ENCODE measurements around the gene STK38L.

The STK38L gene

DNA sequence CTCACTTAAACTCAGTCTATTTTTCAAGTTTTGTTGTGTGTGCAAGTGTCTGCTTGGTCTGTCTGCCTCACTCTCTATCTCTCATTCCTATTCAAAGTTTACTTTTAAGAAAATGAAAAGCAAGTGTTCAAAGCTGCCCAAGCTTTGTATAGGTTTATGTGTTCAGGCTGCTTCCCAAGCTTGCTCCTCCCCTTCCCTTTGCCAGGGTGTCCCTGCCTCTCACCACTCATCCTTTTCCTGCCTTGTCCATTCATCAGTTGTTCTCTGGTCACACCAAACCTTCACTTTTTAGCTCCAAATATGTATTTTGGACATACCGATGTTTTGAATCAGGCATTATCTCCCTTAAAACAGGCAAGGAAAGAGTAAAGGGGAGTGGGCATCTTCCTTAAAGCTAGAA lies 41.3 kb downstream of the STK38L start:
- Histone ChIP-seq H3K4me1 (peaks cover 6% of the 10 kb centered on the region), H3K9me3 (no peaks in the 10 kb centered on the region), H3K27me3 (no peaks in the 10 kb centered on the region), H3K4me2 (no peak overlapping the region), H3K27ac (no peak overlapping the region), H3K36me3 (no peaks in the 10 kb centered on the region), H3K4me3 (no peak overlapping the region), H4K20me1 (no peaks in the 10 kb centered on the region; the same call in 1 of the 2 replicates), H3K9ac (no peak overlapping the region)
- TF ChIP-seq Cebpa-rat (IDR thresholded peaks at IDR 0.05) = no peak

- no peaks in the 10 kb centered on the region for H3K36me3 ChIP-seq
- no peaks in the 10 kb centered on the region for H3K27me3 ChIP-seq
- H3K9me3 ChIP-seq = no peaks in the 10 kb centered on the region
- H3K4me3 ChIP-seq = no peak overlapping the region
- H3K4me2 ChIP-seq = no peak overlapping the region
- no peak overlapping the region for H3K9ac ChIP-seq
- no peak overlapping the region for H3K27ac ChIP-seq
- H4K20me1 ChIP-seq = no peaks in the 10 kb centered on the region; the same call in 1 of the 2 replicates
- no peak for TF ChIP-seq Cebpa-rat (IDR thresholded peaks at IDR 0.05)
- H3K4me1 ChIP-seq = peaks cover 5% of the 10 kb centered on the region
These were observed 45.3 kb downstream of the STK38L start for GRCh38 chr12:27289414-27289813.

DNA sequence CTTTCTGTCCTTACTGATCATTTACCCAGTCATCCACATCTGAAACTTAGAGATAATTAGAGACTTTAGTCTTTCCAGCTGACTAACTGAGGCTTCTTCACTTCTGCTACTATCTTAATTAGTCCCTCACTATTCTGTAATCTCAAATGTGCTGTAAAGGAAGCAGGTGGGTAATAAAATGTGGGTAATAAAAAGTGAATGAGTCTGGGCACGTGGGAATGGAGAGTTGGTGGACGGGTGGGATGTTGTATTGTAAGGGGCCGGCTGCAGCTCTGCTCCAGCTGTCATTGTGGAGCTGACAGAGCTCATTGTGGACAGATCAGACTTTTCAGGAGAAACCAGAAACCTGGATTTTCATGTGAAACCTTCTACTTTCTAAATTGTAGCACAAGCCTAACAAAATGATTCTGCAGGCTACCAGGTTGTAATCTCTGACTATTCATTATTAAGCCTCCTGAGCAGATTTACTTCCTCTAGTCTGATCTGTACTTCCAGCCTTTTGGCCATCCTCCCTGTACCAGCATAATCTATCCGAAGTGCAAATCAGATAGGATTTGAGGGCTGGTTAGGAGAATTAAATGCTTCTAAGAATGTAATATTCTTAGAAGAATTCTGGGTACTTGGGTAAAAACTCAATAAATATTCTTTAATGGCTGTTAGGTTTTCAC lies 46.5 kb downstream of the STK38L start:
- H3K4me2 ChIP-seq = no peak overlapping the region
- no peaks in the 10 kb centered on the region for H3K4me1 ChIP-seq
- H3K4me3 ChIP-seq = no peak overlapping the region
- H3K27me3 ChIP-seq = no peaks in the 10 kb centered on the region
- no peak overlapping the region for H3K27ac ChIP-seq
- no peaks in the 10 kb centered on the region for H3K9me3 ChIP-seq
- H4K20me1 ChIP-seq = no peaks in the 10 kb centered on the region; the same call in 1 of the 2 replicates
- no peak for TF ChIP-seq Cebpa-rat (IDR thresholded peaks at IDR 0.05)
- H3K36me3 ChIP-seq = no peaks in the 10 kb centered on the region
- H3K9ac ChIP-seq = no peak overlapping the region

DNA sequence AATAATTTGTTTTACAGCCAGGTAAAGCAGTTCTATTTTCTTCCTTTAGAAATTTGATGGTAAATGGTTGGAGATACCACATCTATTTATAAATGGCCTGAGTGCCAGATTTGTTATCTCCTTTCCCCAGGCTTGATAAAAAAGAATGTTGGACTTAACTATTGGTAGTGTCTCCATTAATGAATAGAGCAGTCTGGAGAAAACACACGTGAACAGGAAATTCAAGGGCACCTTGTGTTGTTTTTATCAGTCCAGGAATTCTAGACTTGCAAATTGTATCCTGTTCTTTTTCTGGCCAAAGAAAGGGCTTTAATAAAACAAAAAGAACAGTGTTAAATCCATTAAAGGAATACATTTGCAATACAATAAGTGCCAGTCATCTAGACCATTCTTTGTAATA lies 47.8 kb downstream of the STK38L start:
- Histone ChIP-seq H3K4me3 (no peak overlapping the region), H4K20me1 (no peaks in the 10 kb centered on the region), H3K27me3 (no peaks in the 10 kb centered on the region), H3K9me3 (no peaks in the 10 kb centered on the region), H3K9ac (no peak overlapping the region), H3K36me3 (no peaks in the 10 kb centered on the region), H3K4me1 (0 out of 2 replicates have a peak, but pooled peaks cover 3% of the 10 kb centered on the region), H3K4me2 (no peak overlapping the region), H3K27ac (no peak overlapping the region)
- no peak for TF ChIP-seq Cebpa-rat (IDR thresholded peaks at IDR 0.05)

- H3K9me3 ChIP-seq = no peaks in the 10 kb centered on the region
- H3K36me3 ChIP-seq = no peaks in the 10 kb centered on the region
- H3K4me2 ChIP-seq = no peak overlapping the region
- no peak overlapping the region for H3K27ac ChIP-seq
- H3K9ac ChIP-seq = no peak overlapping the region
- H3K4me1 ChIP-seq = 0 out of 2 replicates have a peak, but pooled peaks cover 3% of the 10 kb centered on the region
- TF ChIP-seq Cebpa-rat (IDR thresholded peaks at IDR 0.05) = no peak
- H3K27me3 ChIP-seq = no peaks in the 10 kb centered on the region
- no peak overlapping the region for H3K4me3 ChIP-seq
- no peaks in the 10 kb centered on the region for H4K20me1 ChIP-seq
These were observed 48.6 kb downstream of the STK38L start for GRCh38 chr12:27292718-27293117.

- no peaks in the 10 kb centered on the region for H3K9me3 ChIP-seq
- H3K9ac ChIP-seq = no peak overlapping the region
- 0 out of 2 replicates have a peak, but pooled peaks cover 3% of the 10 kb centered on the region for H3K4me1 ChIP-seq
- no peak overlapping the region for H3K27ac ChIP-seq
- H3K4me3 ChIP-seq = no peak overlapping the region
- no peak for TF ChIP-seq Cebpa-rat (IDR thresholded peaks at IDR 0.05)
- H3K27me3 ChIP-seq = no peaks in the 10 kb centered on the region
- H3K36me3 ChIP-seq = peaks cover 2% of the 10 kb centered on the region
- no peaks in the 10 kb centered on the region for H4K20me1 ChIP-seq
- H3K4me2 ChIP-seq = no peak overlapping the region
These were observed 49.4 kb downstream of the STK38L start for GRCh38 chr12:27293463-27293862.

GRCh38 chr12:27296674-27297073 lies 52.6 kb downstream of the STK38L start:
- 0 out of 2 replicates have a peak, but pooled peaks cover 3% of the 10 kb centered on the region for H3K4me1 ChIP-seq
- peaks cover 11% of the 10 kb centered on the region for H3K36me3 ChIP-seq
- TF ChIP-seq Cebpa-rat (IDR thresholded peaks at IDR 0.05) = no peak
- H3K27ac ChIP-seq = no peak overlapping the region
- H4K20me1 ChIP-seq = no peaks in the 10 kb centered on the region
- no peak overlapping the region for H3K4me3 ChIP-seq
- no peak overlapping the region for H3K9ac ChIP-seq
- no peak overlapping the region for H3K4me2 ChIP-seq
- H3K9me3 ChIP-seq = no peaks in the 10 kb centered on the region
- H3K27me3 ChIP-seq = no peaks in the 10 kb centered on the region

DNA sequence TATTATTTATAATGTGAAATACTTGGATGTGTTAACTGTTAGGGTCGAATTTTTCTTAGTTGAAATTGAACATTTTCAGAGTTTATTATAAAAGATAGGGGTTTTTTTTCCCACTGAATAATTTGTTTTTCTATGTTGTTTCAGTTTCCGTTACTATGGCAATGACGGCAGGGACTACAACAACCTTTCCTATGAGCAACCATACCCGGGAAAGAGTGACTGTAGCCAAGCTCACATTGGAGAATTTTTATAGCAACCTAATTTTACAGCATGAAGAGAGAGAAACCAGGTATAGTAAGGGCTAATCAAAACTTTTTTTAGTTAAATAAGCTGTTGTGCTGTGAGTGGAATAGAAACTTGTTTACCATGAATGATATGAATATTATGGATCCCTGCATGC lies 53.5 kb downstream of the STK38L start:
- Histone ChIP-seq H4K20me1 (no peaks in the 10 kb centered on the region), H3K27ac (no peak overlapping the region), H3K4me1 (0 out of 2 replicates have a peak, but pooled peaks cover 3% of the 10 kb centered on the region), H3K36me3 (peaks cover 11% of the 10 kb centered on the region), H3K4me2 (no peak overlapping the region), H3K27me3 (no peaks in the 10 kb centered on the region), H3K9ac (no peak overlapping the region), H3K4me3 (no peak overlapping the region), H3K9me3 (no peaks in the 10 kb centered on the region)
- TF ChIP-seq Cebpa-rat (IDR thresholded peaks at IDR 0.05) = no peak

DNA sequence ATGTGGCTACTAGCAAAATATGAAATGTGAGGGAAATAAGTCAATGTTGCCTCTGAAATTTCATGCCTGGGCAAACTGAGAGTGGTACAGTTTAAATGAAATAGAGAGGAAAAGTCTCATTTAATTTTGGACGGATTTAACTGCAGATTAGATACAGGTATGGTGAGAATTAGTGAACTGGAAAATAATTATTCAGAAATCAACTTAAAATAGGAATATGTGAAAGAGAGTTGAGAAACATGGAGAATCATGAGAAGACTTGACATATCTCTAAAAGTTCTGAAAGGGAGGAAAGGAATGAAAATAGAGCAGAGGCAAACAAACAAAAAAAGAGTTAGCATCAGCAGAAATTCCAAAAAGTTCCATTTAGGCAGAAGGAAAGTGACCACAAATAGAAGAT lies 55.0 kb downstream of the STK38L start:
- Histone ChIP-seq H4K20me1 (no peaks in the 10 kb centered on the region), H3K27me3 (no peaks in the 10 kb centered on the region), H3K9me3 (no peaks in the 10 kb centered on the region), H3K9ac (no peak overlapping the region), H3K27ac (no peak overlapping the region), H3K36me3 (peaks cover 17% of the 10 kb centered on the region), H3K4me1 (0 out of 2 replicates have a peak, but pooled peaks cover 3% of the 10 kb centered on the region), H3K4me2 (no peak overlapping the region), H3K4me3 (no peak overlapping the region)
- TF ChIP-seq Cebpa-rat (IDR thresholded peaks at IDR 0.05) = no peak

- Histone ChIP-seq H3K4me1 (0 out of 2 replicates have a peak, but pooled peaks cover 3% of the 10 kb centered on the region), H3K27me3 (no peaks in the 10 kb centered on the region), H3K4me2 (no peak overlapping the region), H3K27ac (no peak overlapping the region), H3K4me3 (no peak overlapping the region), H3K36me3 (peaks cover 17% of the 10 kb centered on the region), H4K20me1 (no peaks in the 10 kb centered on the region), H3K9me3 (no peaks in the 10 kb centered on the region), H3K9ac (no peak overlapping the region)
- no peak for TF ChIP-seq Cebpa-rat (IDR thresholded peaks at IDR 0.05)
These were observed 56.1 kb downstream of the STK38L start for GRCh38 chr12:27300226-27300625.
